IMR-90 (cell line): ENCODE results near the gene STX4. TPM values are rescaled to one million over a fixed set of nuclear protein-coding genes. Genes with fewer than 3 reads are reported as not detected.

Experiments
- ATAC-seq: fragments of 200-7000 bp; cut with Tn5 transposase; 2 replicates; pipeline ENCODE4 v1.9.1; 2020; ENCODE audit warnings: low read depth, mild to moderate bottlenecking, moderate library complexity
- BruUV-seq: library from RNA; stranded (reverse); fragments of 400-500 nt; replicated peaks from 2 replicates; lab custom pipeline; 2021; lab: Mats Ljungman, UMichigan
- CTCF ChIA-PET: fragments of 300-600 bp; formaldehyde crosslinking; extraction: SDS; loops from one replicate; lab custom pipeline; 2021; ENCODE audit warnings: antibody characterized with exemption; lab: Yijun Ruan, JAX
- POLR2A ChIA-PET: fragments of 300-600 bp; sonication (Branson Sonifier 250); formaldehyde crosslinking; loops from one replicate; lab custom pipeline; 2022; ENCODE audit warnings: antibody characterized with exemption; ENCODE audit not compliant: unreplicated experiment; lab: Charles Lee
- DNase-seq: peaks from one replicate; pipeline ENCODE4 v3.0.0; 2013
- H2AFZ ChIP-seq: replicated peaks from 2 replicates; pipeline ENCODE3; 2013; ENCODE audit warnings: low read length, mild to moderate bottlenecking; ENCODE audit not compliant: poor library complexity
- H2AK5ac ChIP-seq: 2 replicates; pipeline ENCODE4 v1.6.1; 2013; ENCODE audit warnings: low read depth, low read length, inconsistent platforms
- H2AK9ac ChIP-seq: replicated peaks from 2 replicates; pipeline ENCODE3; 2013; ENCODE audit warnings: mild to moderate bottlenecking, low read depth, low read length, moderate library complexity; ENCODE audit not compliant: poor library complexity
- H2BK120ac ChIP-seq: 2 replicates; pipeline ENCODE4 v1.6.1; 2013; ENCODE audit warnings: low read depth, low read length, inconsistent platforms
- H2BK15ac ChIP-seq: 3 replicates; pipeline ENCODE4 v1.6.1; 2013; ENCODE audit warnings: low read depth, low read length, inconsistent platforms
- H2BK20ac ChIP-seq: 2 replicates; pipeline ENCODE4 v1.6.1; 2013; ENCODE audit warnings: low read depth, mild to moderate bottlenecking, inconsistent platforms, low read length, moderate library complexity
- H2BK5ac ChIP-seq: 2 replicates; pipeline ENCODE4 v1.6.1; 2013; ENCODE audit warnings: mild to moderate bottlenecking, low read depth, low read length, inconsistent platforms; ENCODE audit not compliant: poor library complexity, severe bottlenecking
- H3K14ac ChIP-seq: replicated peaks from 2 replicates; pipeline ENCODE4 v1.6.1; 2013; ENCODE audit warnings: low read depth, low read length, inconsistent platforms
- H3K18ac ChIP-seq: 2 replicates; pipeline ENCODE4 v1.6.1; 2013; ENCODE audit warnings: low read depth, low read length, control low read depth
- H3K23ac ChIP-seq: 2 replicates; pipeline ENCODE4 v1.6.1; 2013; ENCODE audit warnings: low read depth, low read length, inconsistent platforms
- H3K27ac ChIP-seq: 2 replicates; pipeline ENCODE4 v1.5.1; 2013; ENCODE audit warnings: mild to moderate bottlenecking, control low read depth, low read length; ENCODE audit not compliant: insufficient read depth
- H3K27me3 ChIP-seq: 2 replicates; pipeline ENCODE4 v1.6.1; 2013; ENCODE audit warnings: low read length; ENCODE audit not compliant: control insufficient read depth, insufficient read depth
- H3K36me3 ChIP-seq: 2 replicates; pipeline ENCODE4 v1.6.1; 2013; ENCODE audit warnings: low read length, mixed read lengths; ENCODE audit not compliant: control insufficient read depth, insufficient read depth
- H3K4ac ChIP-seq: 2 replicates; pipeline ENCODE4 v1.6.1; 2013; ENCODE audit warnings: low read depth, low read length, inconsistent platforms
- H3K4me1 ChIP-seq: 2 replicates; pipeline ENCODE4 v1.6.1; 2013; ENCODE audit warnings: low read length, mixed read lengths; ENCODE audit not compliant: control insufficient read depth, insufficient read depth
- H3K4me2 ChIP-seq: 2 replicates; pipeline ENCODE4 v1.6.1; 2013; ENCODE audit warnings: low read depth, mild to moderate bottlenecking, control low read depth, low read length, moderate library complexity
- H3K4me3 ChIP-seq: 2 replicates; pipeline ENCODE4 v1.5.1; 2013; ENCODE audit warnings: low read depth, mild to moderate bottlenecking, control low read depth, low read length, moderate library complexity; ENCODE audit not compliant: insufficient read depth
- H3K56ac ChIP-seq: 2 replicates; pipeline ENCODE4 v1.6.1; 2013; ENCODE audit warnings: low read length, inconsistent platforms; ENCODE audit not compliant: insufficient read depth; ENCODE audit errors: extremely low read depth
- H3K79me1 ChIP-seq, 2 experiments: 2 replicates each; pipeline ENCODE4 v1.6.1; 2013; ENCODE audit warnings: low read length in 2 of 2, inconsistent platforms in 1 of 2, low read depth in 1 of 2
- H3K9ac ChIP-seq: 2 replicates; pipeline ENCODE4 v1.6.1; 2013; ENCODE audit warnings: low read depth, low read length, control low read depth
- H3K9me1 ChIP-seq: 2 replicates; pipeline ENCODE4 v1.6.1; 2013; ENCODE audit warnings: low read length, inconsistent platforms; ENCODE audit not compliant: insufficient read depth
- H3K9me3 ChIP-seq: 2 replicates; pipeline ENCODE4 v1.6.1; 2013; ENCODE audit warnings: low read length; ENCODE audit not compliant: control insufficient read depth, insufficient read depth
- H4K20me1 ChIP-seq: 2 replicates; pipeline ENCODE4 v1.6.1; 2013; ENCODE audit warnings: low read length, inconsistent platforms; ENCODE audit not compliant: insufficient read depth
- H4K5ac ChIP-seq: 2 replicates; pipeline ENCODE4 v1.6.1; 2013; ENCODE audit warnings: mild to moderate bottlenecking, low read depth, low read length, control low read depth
- H4K8ac ChIP-seq, 2 experiments: 2 replicates each; pipeline ENCODE4 v1.6.1; 2013; ENCODE audit warnings: low read depth in 2 of 2, low read length in 2 of 2, control low read depth in 1 of 2, inconsistent platforms in 1 of 2
- H4K91ac ChIP-seq: 2 replicates; pipeline ENCODE4 v1.6.1; 2013; ENCODE audit warnings: low read depth, low read length, inconsistent platforms; ENCODE audit not compliant: insufficient read depth
- BHLHE40 ChIP-seq: fragments of 150-350 bp; IDR thresholded peaks from 2 replicates; pipeline ENCODE4 v1.6.1; 2016; ENCODE audit warnings: mild to moderate bottlenecking, low read depth, low read length
- CEBPB ChIP-seq: IDR thresholded peaks from 2 replicates; pipeline ENCODE4 v1.6.1; 2012; ENCODE audit warnings: low read depth, low read length, improper control_type of control experiment
- SMC3 ChIP-seq: fragments of 150-350 bp; IDR thresholded peaks from 2 replicates; pipeline ENCODE4 v1.6.1; 2016; ENCODE audit warnings: low read depth, mild to moderate bottlenecking, antibody characterized with exemption, low read length, moderate library complexity
- WGBS, 2 experiments: methylation state at CpG; one replicate each; pipeline versions ENCODE4 v1.1.5 to v1.1.7; 2013; ENCODE audit warnings: missing lambda C conversion rate in 2 of 2; ENCODE audit not compliant: insufficient read length in 1 of 2; ENCODE audit errors: extremely low coverage in 2 of 2; 5-methylcytosine and 5-hydroxymethylcytosine counted together
- dilution Hi-C: fragments of 300-500 bp; cut with HindIII; formaldehyde crosslinking; loops from one replicate; pipeline ENCODE4 v1.14.3; 2018; ENCODE audit warnings: low sequenced_read_pairs; ENCODE audit not compliant: unreplicated experiment
- in situ Hi-C: fragments of 300-500 bp; cut with MboI; formaldehyde crosslinking; loops from 3 replicates; pipeline ENCODE4 v1.14.3; 2019; ENCODE audit warnings: low sequenced_read_pairs, inconsistent platforms, mixed read lengths
- intact Hi-C: fragments of 100-400 bp; cut with micrococcal nuclease; formaldehyde crosslinking; loops from 2 replicates; pipeline ENCODE4 v1.10.0; 2022
- polyA plus RNA-seq, 3 experiments: library from polyadenylated mRNA; depleted of rRNA; stranded (reverse); fragments of >200 nt; gene quantifications; 2 replicates each; pipeline ENCODE4 v1.2.3, GENCODE V29; 2012; ENCODE audit warnings: low replicate concordance in 1 of 3
- total RNA-seq: library from RNA; depleted of rRNA; stranded (reverse); fragments of >200 nt; gene quantifications from 2 replicates; pipeline ENCODE4 v1.2.3, GENCODE V29; 2012

The STX4 gene
- total and polyA plus RNA-seq, 2 of the 4 experiments (the other 2 are of a cell fraction): 23.5 to 67.9 TPM

- Histone ChIP-seq H4K91ac (peak overlapping the region; percentile 67), H3K4me1 (peaks cover 27% of the 10 kb centered on the region), H3K56ac (peak overlapping the region; percentile 29; the same call in 1 of the 2 replicates), H3K79me1 (peaks cover 0 to 18% of the 10 kb centered on the region in 2 experiments; a peak in 1 of 4 replicates), H2BK120ac (peak overlapping the region; percentile 75), H3K4me2 (no peak overlapping the region), H2AFZ (peak overlapping the region; percentile 60), H3K9ac (no peak overlapping the region), H3K4me3 (no peak overlapping the region), H4K5ac (peak overlapping the region; percentile 72; the same call in 1 of the 2 replicates), H3K18ac (peak overlapping the region; percentile 21; the same call in 1 of the 2 replicates), H3K36me3 (peaks cover 1% of the 10 kb centered on the region; the same call in 1 of the 2 replicates), H2AK9ac (peak overlapping the region; percentile 48), H3K9me3 (no peaks in the 10 kb centered on the region), H3K4ac (peak overlapping the region; percentile 97), H3K9me1 (peaks cover 18% of the 10 kb centered on the region), H2BK20ac (peak overlapping the region; percentile 95), H2BK15ac (peak overlapping the region; percentile 57; the same call in 2 of the 3 replicates), H3K27me3 (no peaks in the 10 kb centered on the region), H2BK5ac (peak overlapping the region; percentile 95), H4K8ac (peak overlapping the region; percentile 86 to 94; a peak in 3 of 4 replicates), H2AK5ac (peak overlapping the region; percentile 73), H4K20me1 (no peaks in the 10 kb centered on the region), H3K14ac (peak overlapping the region; percentile 75), H3K27ac (peak overlapping the region; percentile 69), H3K23ac (peak overlapping the region; percentile 61; the same call in 1 of the 2 replicates)
- WGBS, 2 experiments: 86% methylated on average over 1 of the region's 6 CpGs; no CpG with 5 or more reads in 1 of the 2 experiments
- CTCF ChIA-PET: interaction anchor here (0.6 to 0.9 kb wide), 2 partner anchors 14 to 291 kb away, joined by 3 to 4 read pairs; partner anchors contain the start of gene HSD3B7
- TF ChIP-seq CEBPB (no peak), SMC3 (0 out of 2 replicates have a peak, but pooled peaks have one; percentile 2), BHLHE40 (no peak)
- intact Hi-C loops: loop anchor here (2.0 to 5.0 kb wide), 2 partner anchors 34 to 73 kb away; partner anchors contain the start of genes STX4, ZNF646 and ZNF668
- dilution Hi-C loops: no loop called here
- DNase-seq (no peak), ATAC-seq (no peak)
- no TSS peak for BruUV-seq
- in situ Hi-C loops: loop anchor here (10.0 to 25.0 kb wide), 2 partner anchors 446 to 713 kb away; partner anchors contain the start of gene ZNF843
- POLR2A ChIA-PET: interaction anchor here (0.6 to 1.0 kb wide), 3 partner anchors 7 to 461 kb away, joined by 3 to 4 read pairs (median 3); no protein-coding TSS in a partner anchor
Measured at GRCh38 chr16:30998852-30999761, 34.3 kb upstream of the STX4 start.
